Gastrocnemius medialis (tissue), 4 donors: Measurements from ENCODE around the gene HUNK. TPM values are rescaled to one million over a fixed set of nuclear protein-coding genes. Genes with fewer than 3 reads are reported as not detected.
A peak's percentile ranks its signal among the peaks of the same experiment; 100 is the strongest.

Experiments used
- ATAC-seq, 2 donors: fragments of 150-250 bp; one replicate each; pipeline ENCODE4 v1.9.1; 2016
- DNase-seq, 2 donors: peaks; one replicate each; pipeline ENCODE4 v3.0.0-alpha.2; 2019
- H3K27ac ChIP-seq, 4 donors: fragments of 200-600 bp; sonication (generic); 1 replicate in 1 of 4; 2 replicates in 3 of 4; pipeline ENCODE4 v1.5.1; 2016 to 2018; ENCODE audit warnings: mild to moderate bottlenecking in 2 of 4, moderate library complexity in 1 of 4
- H3K27me3 ChIP-seq, 3 donors: fragments of 200-600 bp; sonication (generic) in 2 of 3; 1 replicate in 1 of 3; 2 replicates in 2 of 3; pipeline versions ENCODE4 v1.5.1 to v1.6.0; 2016 to 2019; ENCODE audit warnings: mild to moderate bottlenecking in 1 of 3, moderate library complexity in 1 of 3
- H3K36me3 ChIP-seq, 2 donors: fragments of 200-600 bp; sonication (generic) in 1 of 2; one replicate each; pipeline ENCODE4 v1.5.1; 2017 to 2018
- H3K4me1 ChIP-seq, 2 donors: fragments of 200-600 bp; sonication (generic) in 1 of 2; one replicate each; pipeline ENCODE4 v1.5.1; 2016 to 2017; ENCODE audit warnings: mild to moderate bottlenecking in 2 of 2
- H3K4me3 ChIP-seq, 4 donors: fragments of 200-600 bp; sonication (generic) in 3 of 4; 1 replicate in 1 of 4; 2 replicates in 3 of 4; pipeline ENCODE4 v1.5.1; 2016 to 2019; ENCODE audit warnings: mild to moderate bottlenecking in 2 of 4
- H3K9me3 ChIP-seq, 3 donors: fragments of 200-600 bp; sonication (generic) in 2 of 3; 1 replicate in 1 of 3; 2 replicates in 2 of 3; pipeline ENCODE4 v1.5.1; 2016 to 2019
- CTCF ChIP-seq, 5 experiments: fragments of 450-650 bp in 3 of 5; fragments of 200-600 bp in 2 of 5; sonication (generic) in 2 of 5; IDR thresholded peaks in 4 of 5; conservative IDR thresholded peaks in 1 of 5; 1 replicate in 4 of 5; 2 replicates in 1 of 5; pipeline ENCODE4 v1.5.1; 2016 to 2019; ENCODE audit warnings: antibody characterized with exemption in 5 of 5, mild to moderate bottlenecking in 3 of 5, moderate library complexity in 3 of 5
- POLR2A ChIP-seq, 2 donors: fragments of 450-650 bp; IDR thresholded peaks; one replicate each; pipeline ENCODE4 v1.6.1; 2017; ENCODE audit warnings: antibody characterized with exemption in 2 of 2, mild to moderate bottlenecking in 2 of 2, moderate library complexity in 2 of 2
- in situ Hi-C, 4 donors: fragments of 200-750 bp; cut with MboI; loops; one replicate each; pipeline versions ENCODE4 v1.15.0 to v1.8.0; 2017; ENCODE audit warnings: low sequenced_read_pairs in 4 of 4
- intact Hi-C: fragments of 100-400 bp; cut with DNase I; formaldehyde crosslinking; loops from one replicate; pipeline ENCODE4 v1.15.1; 2023; ENCODE audit warnings: low total_unique reads
- total RNA-seq, 4 donors: library from RNA; depleted of rRNA; stranded (reverse); fragments of >200 nt; gene quantifications; one replicate each; pipeline versions ENCODE4 v1.1.0 to v1.2.3, GENCODE V29; 2016

HUNK gene
- total RNA-seq, 4 donors from 2014 or later = 0.13 TPM; not detected in 3

- in situ Hi-C loops = no loop called here
Measured at GRCh38 chr21:31873275-31873695, 465 bp downstream of the HUNK start.

GRCh38 chr21:31873696-31874599 is 1.1 kb downstream of the HUNK start:
- peak in 3 of 5 experiments; percentile 43 to 52 (median 47) for TF ChIP-seq CTCF (IDR thresholded peaks at IDR 0.05 in 4 of 5, conservative IDR thresholded peaks at IDR 0.05 in 1 of 5)
- TF ChIP-seq POLR2A (IDR thresholded peaks at IDR 0.05) = no peak
- ATAC-seq (peak in 1 of 2 donors; percentile 24), DNase-seq (no peak)
- peaks cover 8 to 21% of the 10 kb centered on the region in 2 donors for H3K4me1 ChIP-seq
- H3K27ac ChIP-seq = no peak overlapping the region
- in situ Hi-C loops (no loop called here), intact Hi-C loops (loop anchor here (5.0 kb wide), 1 partner anchor 142 kb away; the partner anchor contains the start of gene SCAF4)
- peaks cover 35 to 42% (median 40%) of the 10 kb centered on the region in 3 donors for H3K27me3 ChIP-seq
- H3K4me3 ChIP-seq = peak overlapping the region; percentile 50 to 73 (median 58)
- H3K36me3 ChIP-seq = no peaks in the 10 kb centered on the region
- no peaks in the 10 kb centered on the region for H3K9me3 ChIP-seq

More at GRCh38 chr21:31873275-31873695, 465 bp downstream of the HUNK start:
- DNase-seq (no peak), ATAC-seq (peak in 1 of 2 donors; percentile 10)
- Histone ChIP-seq H3K4me1 (peaks cover 3 to 15% of the 10 kb centered on the region in 2 donors), H3K36me3 (no peaks in the 10 kb centered on the region), H3K4me3 (peak overlapping the region; percentile 55 to 73 (median 58)), H3K9me3 (no peaks in the 10 kb centered on the region), H3K27ac (no peak overlapping the region), H3K27me3 (peaks cover 35 to 42% (median 40%) of the 10 kb centered on the region in 3 donors)
- intact Hi-C loops = loop anchor here (5.0 kb wide), 1 partner anchor 141 kb away; the partner anchor contains the start of gene SCAF4
- TF ChIP-seq POLR2A (IDR thresholded peaks at IDR 0.05) = no peak

- H3K27me3 ChIP-seq = peaks cover 35 to 42% (median 39%) of the 10 kb centered on the region in 3 donors
- intact Hi-C loops = loop anchor here (5.0 kb wide), 2 partner anchors 143 to 402 kb away; partner anchors contain the start of genes MIS18A and SCAF4
- DNase-seq (no peak), ATAC-seq (no peak)
- peak overlapping the region in 1 of 4 donors; percentile 13 for H3K4me3 ChIP-seq
- no peaks in the 10 kb centered on the region for H3K9me3 ChIP-seq
- peaks cover 16 to 28% of the 10 kb centered on the region in 2 donors for H3K4me1 ChIP-seq
- H3K36me3 ChIP-seq = no peaks in the 10 kb centered on the region
- no peak overlapping the region for H3K27ac ChIP-seq
- no peak for TF ChIP-seq POLR2A (IDR thresholded peaks at IDR 0.05)
- no peak for TF ChIP-seq CTCF (IDR thresholded peaks at IDR 0.05 in 4 of 5, conservative IDR thresholded peaks at IDR 0.05 in 1 of 5)
- in situ Hi-C loops = no loop called here
Measured at GRCh38 chr21:31874812-31875212, 2.0 kb downstream of the HUNK start.

- H3K27me3 ChIP-seq = peaks cover 34 to 38% (median 35%) of the 10 kb centered on the region in 3 donors
- no peak for TF ChIP-seq CTCF (IDR thresholded peaks at IDR 0.05 in 4 of 5, conservative IDR thresholded peaks at IDR 0.05 in 1 of 5)
- no peak for TF ChIP-seq POLR2A (IDR thresholded peaks at IDR 0.05)
- intact Hi-C loops (loop anchor here (5.0 kb wide), 1 partner anchor 402 kb away; the partner anchor contains the start of gene MIS18A), in situ Hi-C loops (no loop called here)
- ATAC-seq = no peak
- H3K4me1 ChIP-seq = peaks cover 22 to 34% of the 10 kb centered on the region in 2 donors
- H3K4me3 ChIP-seq = peak overlapping the region in 1 of 4 donors; percentile 13
- no peaks in the 10 kb centered on the region for H3K9me3 ChIP-seq
- no peak for DNase-seq
- H3K36me3 ChIP-seq = no peaks in the 10 kb centered on the region
- no peak overlapping the region for H3K27ac ChIP-seq
Measured at GRCh38 chr21:31875496-31876015, 2.7 kb downstream of the HUNK start.
